ENCODE data around the gene RBFOX2. TPM values are rescaled to one million over a fixed set of nuclear protein-coding genes. Genes with fewer than 3 reads are reported as not detected.

Gene RBFOX2
- total RNA-seq, 2 experiments from 2014 or later: 1.9 to 2.4 TPM

DNA sequence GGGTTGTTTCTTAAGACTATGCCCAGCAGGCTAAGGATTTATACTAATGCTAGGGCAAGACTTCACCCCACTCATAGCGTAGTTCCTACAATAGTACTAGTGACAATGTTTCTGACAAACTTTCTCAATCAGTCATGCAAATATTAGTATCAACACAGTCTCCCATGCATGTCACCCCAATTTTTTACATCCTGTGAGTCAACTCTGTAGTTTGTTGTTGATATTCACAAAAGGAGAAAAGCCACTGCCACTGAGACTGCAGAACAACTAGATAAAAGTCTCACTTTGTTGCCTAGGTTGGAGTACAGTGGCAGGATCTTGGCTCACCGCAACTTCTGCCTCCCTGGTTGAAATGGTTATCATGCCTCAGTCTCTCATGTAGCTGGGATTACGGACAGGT is 155.2 kb downstream of the RBFOX2 start:
- DNase-seq: no peak
- no peak overlapping the region for H3K27ac Mint-ChIP-seq
- Histone ChIP-seq H3K27ac (ENCODE audit: low read depth in 1 of 2, low read length in 2 of 2) (no peak overlapping the region), H3K4me3 (ENCODE audit: low read length) (no peak overlapping the region), H3K4me1 (ENCODE audit: insufficient read depth, low read length) (no peaks in the 10 kb centered on the region), H3K36me3 (ENCODE audit: insufficient read depth, low read length) (no peaks in the 10 kb centered on the region), H3K27me3 (ENCODE audit: control insufficient read depth in 1 of 2, insufficient read depth in 2 of 2, low read length in 2 of 2) (no peaks in the 10 kb centered on the region), H3K9me3 (ENCODE audit: control insufficient read depth in 1 of 2, insufficient read depth in 1 of 2, low read length in 2 of 2) (no peaks in the 10 kb centered on the region)
- no peaks in the 10 kb centered on the region for H3K4me1 Mint-ChIP-seq (ENCODE audit: low read depth)
- ChIA-PET POLR2A (no interaction called here), CTCF (no interaction called here)
- no peak overlapping the region for H3K4me3 Mint-ChIP-seq
- H3K9me3 Mint-ChIP-seq: no peaks in the 10 kb centered on the region
- TF ChIP-seq, protein P1, sequence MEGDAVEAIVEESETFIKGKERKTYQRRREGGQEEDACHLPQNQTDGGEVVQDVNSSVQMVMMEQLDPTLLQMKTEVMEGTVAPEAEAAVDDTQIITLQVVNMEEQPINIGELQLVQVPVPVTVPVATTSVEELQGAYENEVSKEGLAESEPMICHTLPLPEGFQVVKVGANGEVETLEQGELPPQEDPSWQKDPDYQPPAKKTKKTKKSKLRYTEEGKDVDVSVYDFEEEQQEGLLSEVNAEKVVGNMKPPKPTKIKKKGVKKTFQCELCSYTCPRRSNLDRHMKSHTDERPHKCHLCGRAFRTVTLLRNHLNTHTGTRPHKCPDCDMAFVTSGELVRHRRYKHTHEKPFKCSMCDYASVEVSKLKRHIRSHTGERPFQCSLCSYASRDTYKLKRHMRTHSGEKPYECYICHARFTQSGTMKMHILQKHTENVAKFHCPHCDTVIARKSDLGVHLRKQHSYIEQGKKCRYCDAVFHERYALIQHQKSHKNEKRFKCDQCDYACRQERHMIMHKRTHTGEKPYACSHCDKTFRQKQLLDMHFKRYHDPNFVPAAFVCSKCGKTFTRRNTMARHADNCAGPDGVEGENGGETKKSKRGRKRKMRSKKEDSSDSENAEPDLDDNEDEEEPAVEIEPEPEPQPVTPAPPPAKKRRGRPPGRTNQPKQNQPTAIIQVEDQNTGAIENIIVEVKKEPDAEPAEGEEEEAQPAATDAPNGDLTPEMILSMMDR (IDR thresholded peaks at IDR 0.05): no peak
- intact Hi-C loops (cut with DNase I, micrococcal nuclease): no loop called here
- no peak for ATAC-seq (ENCODE audit: poor library complexity)
- H3K36me3 Mint-ChIP-seq (ENCODE audit: low read depth): no peaks in the 10 kb centered on the region
- H3K27me3 Mint-ChIP-seq: no peaks in the 10 kb centered on the region

DNA sequence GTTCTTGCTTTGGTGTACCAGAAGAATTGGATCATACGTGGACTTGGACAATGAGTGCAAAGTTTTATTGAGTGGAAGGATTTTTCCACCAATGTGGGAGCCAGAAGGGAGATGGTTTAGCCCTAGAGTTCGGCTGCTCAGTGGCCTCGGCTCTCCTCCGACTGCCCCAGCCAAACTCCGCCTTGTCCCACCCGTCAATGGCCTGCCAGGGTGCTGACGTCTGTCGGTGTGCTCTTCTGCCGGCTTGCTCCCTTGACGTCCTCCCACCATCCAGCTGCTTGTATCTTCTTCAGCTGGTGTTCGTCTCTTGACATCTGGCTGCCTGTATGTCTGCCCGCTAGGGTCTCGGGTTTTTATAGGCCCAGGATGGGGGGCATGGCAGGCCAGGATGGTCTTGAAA is 156.2 kb downstream of the RBFOX2 start:
- TF ChIP-seq, protein P1 (IDR thresholded peaks at IDR 0.05): no peak
- H3K27me3 Mint-ChIP-seq: no peaks in the 10 kb centered on the region
- intact Hi-C loops (cut with DNase I, micrococcal nuclease): no loop called here
- Histone ChIP-seq H3K4me3 (ENCODE audit: low read length) (no peak overlapping the region), H3K36me3 (ENCODE audit: insufficient read depth, low read length) (no peaks in the 10 kb centered on the region), H3K27me3 (ENCODE audit: control insufficient read depth in 1 of 2, insufficient read depth in 2 of 2, low read length in 2 of 2) (no peaks in the 10 kb centered on the region), H3K9me3 (ENCODE audit: control insufficient read depth in 1 of 2, insufficient read depth in 1 of 2, low read length in 2 of 2) (no peaks in the 10 kb centered on the region), H3K4me1 (ENCODE audit: insufficient read depth, low read length) (no peaks in the 10 kb centered on the region), H3K27ac (ENCODE audit: low read depth in 1 of 2, low read length in 2 of 2) (no peak overlapping the region)
- H3K9me3 Mint-ChIP-seq: no peaks in the 10 kb centered on the region
- CTCF ChIA-PET: no interaction called here
- H3K36me3 Mint-ChIP-seq (ENCODE audit: low read depth): no peaks in the 10 kb centered on the region
- POLR2A ChIA-PET: no interaction called here
- no peaks in the 10 kb centered on the region for H3K4me1 Mint-ChIP-seq (ENCODE audit: low read depth)
- no peak overlapping the region for H3K4me3 Mint-ChIP-seq
- DNase-seq: no peak
- H3K27ac Mint-ChIP-seq: no peak overlapping the region
- ATAC-seq (ENCODE audit: poor library complexity): no peak

DNA sequence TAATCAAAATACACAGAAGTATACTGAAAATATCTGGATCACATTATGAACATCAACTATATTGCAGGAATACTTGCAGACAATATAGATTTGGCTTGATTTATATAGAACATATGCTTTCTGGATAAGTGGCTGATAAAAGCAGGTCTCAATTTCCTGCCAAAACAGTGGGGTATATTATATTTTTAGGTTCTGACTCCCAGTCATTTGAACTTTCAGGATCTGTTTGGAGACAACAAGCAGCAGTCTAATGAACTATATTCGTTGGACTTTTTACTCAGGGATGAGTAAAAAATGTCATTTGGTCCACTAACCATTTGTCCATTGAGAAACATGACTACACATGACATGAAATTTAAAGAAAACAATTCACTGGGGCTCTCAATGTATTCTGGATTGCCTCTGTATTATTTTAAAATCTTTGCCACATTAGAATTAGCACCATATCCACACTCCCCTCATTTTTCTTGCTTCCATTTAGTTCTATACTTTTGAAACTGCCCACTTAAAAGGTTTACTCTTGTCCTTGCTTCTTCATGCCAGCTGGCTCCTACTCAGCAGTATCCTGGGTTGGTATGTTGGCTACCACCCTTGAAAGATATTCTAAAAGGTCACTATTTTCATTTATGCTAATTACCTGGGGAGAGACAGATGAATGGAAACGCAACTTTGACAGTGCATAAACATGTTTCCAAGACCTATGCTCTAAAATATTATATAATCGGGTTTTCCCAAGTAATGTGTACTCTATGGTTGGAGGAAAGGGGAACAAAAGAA is 157.9 kb downstream of the RBFOX2 start:
- ATAC-seq (ENCODE audit: poor library complexity) (no peak), DNase-seq (no peak)
- no peaks in the 10 kb centered on the region for H3K27me3 Mint-ChIP-seq
- ChIA-PET POLR2A (no interaction called here), CTCF (no interaction called here)
- Histone ChIP-seq H3K36me3 (ENCODE audit: insufficient read depth, low read length) (no peaks in the 10 kb centered on the region), H3K27me3 (ENCODE audit: control insufficient read depth in 1 of 2, insufficient read depth in 2 of 2, low read length in 2 of 2) (no peaks in the 10 kb centered on the region), H3K27ac (ENCODE audit: low read depth in 1 of 2, low read length in 2 of 2) (no peak overlapping the region), H3K4me3 (ENCODE audit: low read length) (no peak overlapping the region), H3K9me3 (ENCODE audit: control insufficient read depth in 1 of 2, insufficient read depth in 1 of 2, low read length in 2 of 2) (no peaks in the 10 kb centered on the region), H3K4me1 (ENCODE audit: insufficient read depth, low read length) (no peaks in the 10 kb centered on the region)
- H3K27ac Mint-ChIP-seq: no peak overlapping the region
- no peaks in the 10 kb centered on the region for H3K36me3 Mint-ChIP-seq (ENCODE audit: low read depth)
- TF ChIP-seq, protein P1 (IDR thresholded peaks at IDR 0.05): no peak
- no peaks in the 10 kb centered on the region for H3K9me3 Mint-ChIP-seq
- H3K4me3 Mint-ChIP-seq: no peak overlapping the region
- no peaks in the 10 kb centered on the region for H3K4me1 Mint-ChIP-seq (ENCODE audit: low read depth)
- intact Hi-C loops (cut with DNase I, micrococcal nuclease): no loop called here
